Neuron (in vitro differentiated cells): ENCODE measurements around the gene PHOSPHO2.

ENCODE experiments used
- H2AFZ ChIP-seq: one replicate; pipeline ENCODE4 v1.6.1; 2013; ENCODE audit warnings: low read depth, mild to moderate bottlenecking, inconsistent platforms, low read length, moderate library complexity
- H3K27me3 ChIP-seq: one replicate; pipeline ENCODE4 v1.6.1; 2013; ENCODE audit warnings: low read length; ENCODE audit not compliant: insufficient read depth
- H3K36me3 ChIP-seq: one replicate; pipeline ENCODE4 v1.6.1; 2013; ENCODE audit warnings: low read length; ENCODE audit not compliant: insufficient read depth
- H3K4me1 ChIP-seq: one replicate; pipeline ENCODE4 v1.6.1; 2013; ENCODE audit warnings: low read length; ENCODE audit not compliant: insufficient read depth
- H3K4me3 ChIP-seq: 2 replicates; pipeline ENCODE4 v1.5.1; 2013; ENCODE audit warnings: mild to moderate bottlenecking, low read length, moderate library complexity
- H3K9me3 ChIP-seq: one replicate; pipeline ENCODE4 v1.6.1; 2013; ENCODE audit warnings: low read length

Gene PHOSPHO2

GRCh38 chr2:169713331-169713730, 19.1 kb downstream of the PHOSPHO2 start:
- Histone ChIP-seq H3K9me3 (peaks cover 4% of the 10 kb centered on the region), H3K27me3 (no peaks in the 10 kb centered on the region), H3K4me3 (no peak overlapping the region), H3K4me1 (no peaks in the 10 kb centered on the region), H3K36me3 (peaks cover 2% of the 10 kb centered on the region), H2AFZ (no peak overlapping the region)

- Histone ChIP-seq H2AFZ (no peak overlapping the region), H3K4me3 (no peak overlapping the region), H3K9me3 (peaks cover 4% of the 10 kb centered on the region), H3K27me3 (no peaks in the 10 kb centered on the region), H3K36me3 (peaks cover 2% of the 10 kb centered on the region), H3K4me1 (no peaks in the 10 kb centered on the region)
These were observed 20.4 kb downstream of the PHOSPHO2 start for GRCh38 chr2:169714699-169715098.

GRCh38 chr2:169715379-169716237, 21.3 kb downstream of the PHOSPHO2 start:
- Histone ChIP-seq H3K4me3 (no peak overlapping the region), H3K27me3 (no peaks in the 10 kb centered on the region), H3K9me3 (peaks cover 4% of the 10 kb centered on the region), H2AFZ (no peak overlapping the region), H3K36me3 (peaks cover 2% of the 10 kb centered on the region), H3K4me1 (no peaks in the 10 kb centered on the region)

GRCh38 chr2:169716238-169716886, 22.1 kb downstream of the PHOSPHO2 start:
- peaks cover 4% of the 10 kb centered on the region for H3K9me3 ChIP-seq
- no peaks in the 10 kb centered on the region for H3K36me3 ChIP-seq
- H3K4me3 ChIP-seq = no peak overlapping the region
- H3K4me1 ChIP-seq = no peaks in the 10 kb centered on the region
- H3K27me3 ChIP-seq = no peaks in the 10 kb centered on the region
- no peak overlapping the region for H2AFZ ChIP-seq

GRCh38 chr2:169716938-169717690, 22.8 kb downstream of the PHOSPHO2 start:
- Histone ChIP-seq H3K4me3 (no peak overlapping the region), H3K27me3 (no peaks in the 10 kb centered on the region), H3K36me3 (no peaks in the 10 kb centered on the region), H3K9me3 (no peaks in the 10 kb centered on the region), H3K4me1 (no peaks in the 10 kb centered on the region), H2AFZ (no peak overlapping the region)

- no peaks in the 10 kb centered on the region for H3K4me1 ChIP-seq
- H2AFZ ChIP-seq = no peak overlapping the region
- H3K9me3 ChIP-seq = no peaks in the 10 kb centered on the region
- H3K4me3 ChIP-seq = no peak overlapping the region
- no peaks in the 10 kb centered on the region for H3K27me3 ChIP-seq
- H3K36me3 ChIP-seq = no peaks in the 10 kb centered on the region
These were observed 23.4 kb downstream of the PHOSPHO2 start for GRCh38 chr2:169717691-169718063.

GRCh38 chr2:169718930-169719504, 24.7 kb downstream of the PHOSPHO2 start:
- H3K9me3 ChIP-seq = no peaks in the 10 kb centered on the region
- H2AFZ ChIP-seq = no peak overlapping the region
- no peaks in the 10 kb centered on the region for H3K27me3 ChIP-seq
- H3K4me1 ChIP-seq = no peaks in the 10 kb centered on the region
- H3K36me3 ChIP-seq = no peaks in the 10 kb centered on the region
- H3K4me3 ChIP-seq = no peak overlapping the region

- Histone ChIP-seq H3K36me3 (no peaks in the 10 kb centered on the region), H3K4me1 (no peaks in the 10 kb centered on the region), H2AFZ (no peak overlapping the region), H3K4me3 (no peak overlapping the region), H3K9me3 (no peaks in the 10 kb centered on the region), H3K27me3 (no peaks in the 10 kb centered on the region)
These were observed 26.7 kb downstream of the PHOSPHO2 start for GRCh38 chr2:169721016-169721415.

- H2AFZ ChIP-seq = no peak overlapping the region
- H3K9me3 ChIP-seq = no peaks in the 10 kb centered on the region
- no peaks in the 10 kb centered on the region for H3K36me3 ChIP-seq
- H3K27me3 ChIP-seq = no peaks in the 10 kb centered on the region
- no peaks in the 10 kb centered on the region for H3K4me1 ChIP-seq
- no peak overlapping the region for H3K4me3 ChIP-seq
These were observed 32.8 kb downstream of the PHOSPHO2 start for GRCh38 chr2:169727065-169727464.

GRCh38 chr2:169729274-169729605, 35.0 kb downstream of the PHOSPHO2 start:
- H3K36me3 ChIP-seq = no peaks in the 10 kb centered on the region
- no peaks in the 10 kb centered on the region for H3K9me3 ChIP-seq
- H3K4me3 ChIP-seq = no peak overlapping the region
- H2AFZ ChIP-seq = no peak overlapping the region
- no peaks in the 10 kb centered on the region for H3K27me3 ChIP-seq
- peaks cover 4% of the 10 kb centered on the region for H3K4me1 ChIP-seq

DNA sequence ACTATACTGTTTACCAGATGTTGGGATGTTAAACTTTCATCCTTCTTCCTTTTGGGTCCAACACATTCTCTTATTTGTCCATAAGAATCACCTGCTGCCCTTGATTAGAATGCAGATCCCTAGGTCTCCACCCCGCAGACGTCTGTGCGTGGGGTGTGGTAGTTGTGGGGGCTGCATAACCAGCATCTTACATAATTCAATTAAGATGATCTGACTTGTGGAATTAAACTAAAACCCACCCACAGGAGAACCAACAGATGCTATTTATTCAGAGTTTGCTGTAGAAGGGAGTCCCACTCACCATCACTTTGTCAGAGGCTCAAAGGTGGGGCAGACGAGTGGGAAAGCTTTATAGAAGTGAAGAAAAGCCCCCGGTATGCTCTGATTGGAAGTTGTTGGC, 37.8 kb downstream of the PHOSPHO2 start:
- no peak overlapping the region for H3K4me3 ChIP-seq
- H3K36me3 ChIP-seq = peaks cover 14% of the 10 kb centered on the region
- peaks cover 24% of the 10 kb centered on the region for H3K4me1 ChIP-seq
- H3K27me3 ChIP-seq = no peaks in the 10 kb centered on the region
- no peak overlapping the region for H2AFZ ChIP-seq
- no peaks in the 10 kb centered on the region for H3K9me3 ChIP-seq

DNA sequence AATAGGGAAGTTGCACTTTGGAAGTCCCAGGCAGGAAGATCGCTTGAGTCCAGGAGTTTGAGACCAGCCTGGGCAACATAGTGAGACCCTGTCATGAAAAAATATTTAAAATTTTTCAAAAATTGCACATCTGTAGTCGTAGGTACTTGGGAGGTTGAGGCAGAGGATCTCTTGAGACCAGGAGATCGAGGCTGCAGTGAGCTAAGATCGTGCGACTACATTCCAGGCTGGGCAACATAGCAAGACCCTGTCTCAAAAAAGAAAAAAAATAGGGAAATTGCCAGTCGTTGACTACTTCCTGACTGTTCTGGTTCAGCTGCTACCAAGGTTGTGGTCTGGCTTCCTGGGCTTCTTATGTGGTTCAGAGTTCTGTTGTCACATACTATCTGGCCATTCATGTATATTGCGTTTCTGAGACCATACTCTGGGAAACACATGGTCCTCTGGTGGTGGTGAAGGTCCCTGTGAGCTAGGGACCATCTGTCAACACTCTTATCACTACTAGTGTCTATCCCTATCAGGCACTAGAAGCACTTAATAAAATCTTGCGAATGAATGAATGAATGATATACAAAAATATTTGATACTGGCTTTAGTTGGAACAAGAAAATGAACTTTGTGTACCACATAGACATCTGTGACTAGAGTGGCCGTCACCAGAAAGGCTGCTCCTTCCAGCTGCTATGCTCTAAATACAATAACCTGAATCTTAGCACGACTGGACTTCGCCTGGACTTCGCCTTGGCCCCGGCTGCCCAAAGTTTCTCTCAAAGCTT, 38.5 kb downstream of the PHOSPHO2 start:
- H3K27me3 ChIP-seq = no peaks in the 10 kb centered on the region
- H2AFZ ChIP-seq = peak overlapping the region; percentile 97
- peaks cover 14% of the 10 kb centered on the region for H3K36me3 ChIP-seq
- H3K4me3 ChIP-seq = peak overlapping the region; percentile 87
- H3K9me3 ChIP-seq = no peaks in the 10 kb centered on the region
- H3K4me1 ChIP-seq = peaks cover 26% of the 10 kb centered on the region
